ENCODE results near the gene LRRC75B. TPM values are rescaled to one million over a fixed set of nuclear protein-coding genes. Genes with fewer than 3 reads are reported as not detected.

The LRRC75B gene
- polyA plus RNA-seq, 6 donors from 2014 or later = 0.32 TPM; not detected in 4

- no peak for DNase-seq
- peaks cover 4 to 7% (median 6%) of the 10 kb centered on the region in 3 donors for H3K4me1 Mint-ChIP-seq
- H3K27me3 Mint-ChIP-seq = peaks cover 0 to 22% (median 5%) of the 10 kb centered on the region in 3 donors
Measured at GRCh38 chr22:24587948-24588347, 4.9 kb downstream of the LRRC75B start.

GRCh38 chr22:24587251-24587650 lies 5.6 kb downstream of the LRRC75B start:
- peak overlapping the region in 1 of 6 donors; percentile 27 for H3K27ac Mint-ChIP-seq
- no peaks in the 10 kb centered on the region for H3K36me3 Mint-ChIP-seq
- peaks cover 0 to 19% (median 3%) of the 10 kb centered on the region in 3 donors for H3K27me3 Mint-ChIP-seq
- no peak for DNase-seq
- no peak for ATAC-seq (ENCODE audit: low read depth in 2 of 2)
- no peak overlapping the region for H3K4me3 Mint-ChIP-seq
- H3K4me1 Mint-ChIP-seq = peaks cover 2 to 5% (median 2%) of the 10 kb centered on the region in 3 donors
- H3K9me3 Mint-ChIP-seq = no peaks in the 10 kb centered on the region

More at GRCh38 chr22:24587948-24588347, 4.9 kb downstream of the LRRC75B start:
- Mint-ChIP-seq H3K27ac (peak overlapping the region in 1 of 6 donors; percentile 49), H3K4me3 (no peak overlapping the region), H3K9me3 (no peaks in the 10 kb centered on the region), H3K36me3 (no peaks in the 10 kb centered on the region)
- no peak for ATAC-seq (ENCODE audit: low read depth in 2 of 2)

GRCh38 chr22:24585927-24586546 lies 6.8 kb downstream of the LRRC75B start:
- Mint-ChIP-seq H3K27me3 (peaks cover 0 to 7% (median 0%) of the 10 kb centered on the region in 3 donors), H3K27ac (no peak overlapping the region), H3K9me3 (no peaks in the 10 kb centered on the region), H3K36me3 (no peaks in the 10 kb centered on the region), H3K4me3 (no peak overlapping the region), H3K4me1 (no peaks in the 10 kb centered on the region)
- ATAC-seq (ENCODE audit: low read depth in 2 of 2) = no peak
- DNase-seq = no peak

- H3K27ac Mint-ChIP-seq = no peak overlapping the region
- H3K4me1 Mint-ChIP-seq = no peaks in the 10 kb centered on the region
- H3K4me3 Mint-ChIP-seq = no peak overlapping the region
- ATAC-seq (ENCODE audit: low read depth in 2 of 2) (no peak), DNase-seq (no peak)
- H3K27me3 Mint-ChIP-seq = peaks cover 0 to under 1% (median 0%) of the 10 kb centered on the region in 3 donors
- no peaks in the 10 kb centered on the region for H3K36me3 Mint-ChIP-seq
- no peaks in the 10 kb centered on the region for H3K9me3 Mint-ChIP-seq
Measured at GRCh38 chr22:24585461-24585860, 7.4 kb downstream of the LRRC75B start.

- Mint-ChIP-seq H3K36me3 (no peaks in the 10 kb centered on the region), H3K9me3 (no peaks in the 10 kb centered on the region), H3K4me3 (no peak overlapping the region), H3K4me1 (no peaks in the 10 kb centered on the region), H3K27me3 (no peaks in the 10 kb centered on the region), H3K27ac (no peak overlapping the region)
- no peak for ATAC-seq (ENCODE audit: low read depth in 2 of 2)
- no peak for DNase-seq
Measured at GRCh38 chr22:24584871-24585411, 7.9 kb downstream of the LRRC75B start.

- Mint-ChIP-seq H3K4me3 (no peak overlapping the region), H3K27ac (peak overlapping the region in 2 of 6 donors; percentile 64 to 77), H3K27me3 (no peaks in the 10 kb centered on the region), H3K9me3 (no peaks in the 10 kb centered on the region), H3K36me3 (no peaks in the 10 kb centered on the region), H3K4me1 (no peaks in the 10 kb centered on the region)
- no peak for ATAC-seq (ENCODE audit: low read depth in 2 of 2)
- DNase-seq = no peak
Measured at GRCh38 chr22:24584166-24584790, 8.6 kb downstream of the LRRC75B start.

GRCh38 chr22:24583221-24584165 lies 9.4 kb downstream of the LRRC75B start:
- no peaks in the 10 kb centered on the region for H3K36me3 Mint-ChIP-seq
- no peak overlapping the region for H3K4me3 Mint-ChIP-seq
- ATAC-seq (ENCODE audit: low read depth in 2 of 2) (no peak), DNase-seq (no peak)
- H3K27me3 Mint-ChIP-seq = no peaks in the 10 kb centered on the region
- no peaks in the 10 kb centered on the region for H3K9me3 Mint-ChIP-seq
- peak overlapping the region in 3 of 6 donors; percentile 64 to 77 (median 66) for H3K27ac Mint-ChIP-seq
- no peaks in the 10 kb centered on the region for H3K4me1 Mint-ChIP-seq

- Mint-ChIP-seq H3K9me3 (no peaks in the 10 kb centered on the region), H3K36me3 (no peaks in the 10 kb centered on the region), H3K4me3 (no peak overlapping the region), H3K4me1 (no peaks in the 10 kb centered on the region), H3K27me3 (no peaks in the 10 kb centered on the region), H3K27ac (no peak overlapping the region)
- DNase-seq (no peak), ATAC-seq (ENCODE audit: low read depth in 2 of 2) (no peak)
Measured at GRCh38 chr22:24582056-24582814, 10.6 kb downstream of the LRRC75B start.

GRCh38 chr22:24580276-24580675 lies 12.6 kb downstream of the LRRC75B start:
- H3K36me3 Mint-ChIP-seq = peaks cover 2 to 5% of the 10 kb centered on the region in 2 donors
- H3K27ac Mint-ChIP-seq = peak overlapping the region in 1 of 6 donors; percentile 79

GRCh38 chr22:24579258-24579601 lies 13.6 kb downstream of the LRRC75B start:
- Mint-ChIP-seq H3K36me3 (peaks cover 5 to 12% of the 10 kb centered on the region in 2 donors), H3K27me3 (no peaks in the 10 kb centered on the region), H3K4me1 (peaks cover 1 to 6% (median 4%) of the 10 kb centered on the region in 3 donors), H3K9me3 (no peaks in the 10 kb centered on the region), H3K4me3 (no peak overlapping the region), H3K27ac (peak overlapping the region in 1 of 6 donors; percentile 65)
- DNase-seq (no peak), ATAC-seq (ENCODE audit: low read depth in 2 of 2) (no peak)

More at GRCh38 chr22:24580276-24580675, 12.6 kb downstream of the LRRC75B start:
- no peaks in the 10 kb centered on the region for H3K27me3 Mint-ChIP-seq
- no peak for DNase-seq
- peaks cover 0 to 6% (median 1%) of the 10 kb centered on the region in 3 donors for H3K4me1 Mint-ChIP-seq
- no peak for ATAC-seq (ENCODE audit: low read depth in 2 of 2)
- no peak overlapping the region for H3K4me3 Mint-ChIP-seq
- no peaks in the 10 kb centered on the region for H3K9me3 Mint-ChIP-seq

- ATAC-seq (ENCODE audit: low read depth in 2 of 2) = no peak
- no peaks in the 10 kb centered on the region for H3K9me3 Mint-ChIP-seq
- H3K4me3 Mint-ChIP-seq = no peak overlapping the region
Measured at GRCh38 chr22:24578355-24579257, 14.3 kb downstream of the LRRC75B start.

GRCh38 chr22:24576778-24577177 lies 16.1 kb downstream of the LRRC75B start:
- DNase-seq (no peak), ATAC-seq (ENCODE audit: low read depth in 2 of 2) (no peak)
- no peak overlapping the region for H3K4me3 Mint-ChIP-seq
- H3K36me3 Mint-ChIP-seq = peaks cover 9 to 16% of the 10 kb centered on the region in 2 donors
- H3K9me3 Mint-ChIP-seq = no peaks in the 10 kb centered on the region
- peaks cover 1 to 6% (median 4%) of the 10 kb centered on the region in 3 donors for H3K4me1 Mint-ChIP-seq
- no peaks in the 10 kb centered on the region for H3K27me3 Mint-ChIP-seq
- peak overlapping the region in 3 of 6 donors; percentile 37 to 86 (median 39) for H3K27ac Mint-ChIP-seq

More at GRCh38 chr22:24578355-24579257, 14.3 kb downstream of the LRRC75B start:
- Mint-ChIP-seq H3K36me3 (peaks cover 5 to 12% of the 10 kb centered on the region in 2 donors), H3K4me1 (peaks cover 1 to 6% (median 4%) of the 10 kb centered on the region in 3 donors), H3K27ac (peak overlapping the region in 5 of 6 donors; percentile 4 to 54 (median 36)), H3K27me3 (no peaks in the 10 kb centered on the region)
- no peak for DNase-seq

Data from naive B cell (primary cell).